ENCODE data around the gene CABCOCO1. TPM values are rescaled to one million over a fixed set of nuclear protein-coding genes. Genes with fewer than 3 reads are reported as not detected.

CABCOCO1 gene
- polyA plus RNA-seq, 1 donor (not counting 4 experiments of a cell fraction or from before 2014, with no cell fraction given), result 0.17 TPM

GRCh38 chr10:61798713-61799112 lies 136.0 kb downstream of the CABCOCO1 start:
- Histone ChIP-seq H3K36me3 (ENCODE audit: control insufficient read depth in 2 of 2, extremely low read depth in 1 of 2, insufficient read depth in 2 of 2, low read length in 2 of 2) (no peaks in the 10 kb centered on the region), H3K27ac (ENCODE audit: control insufficient read depth, insufficient read depth, low read length) (no peak overlapping the region), H3K27me3 (ENCODE audit: control insufficient read depth, extremely low read depth, insufficient read depth, low read length) (no peaks in the 10 kb centered on the region), H3K9ac (ENCODE audit: control insufficient read depth, extremely low read depth, insufficient read depth, low read length) (no peak overlapping the region), H3K4me1 (ENCODE audit: control insufficient read depth, extremely low read depth, insufficient read depth, low read length) (no peaks in the 10 kb centered on the region), H3K79me2 (ENCODE audit: control insufficient read depth, insufficient read depth, low read length) (no peaks in the 10 kb centered on the region), H2AFZ (ENCODE audit: control insufficient read depth, low read length) (no peak overlapping the region), H4K20me1 (ENCODE audit: control insufficient read depth, extremely low read depth, insufficient read depth, low read length) (no peaks in the 10 kb centered on the region), H3K4me3 (ENCODE audit: control insufficient read depth in 2 of 3, extremely low read depth in 1 of 3, insufficient read depth in 2 of 3, low read depth in 1 of 3, low read length in 3 of 3) (no peak overlapping the region), H3K9me1 (ENCODE audit: control insufficient read depth, extremely low read depth, insufficient read depth, low read length) (no peaks in the 10 kb centered on the region), H3K4me2 (ENCODE audit: control insufficient read depth, extremely low read depth, insufficient read depth, low read depth, low read length) (no peak overlapping the region), H3K9me3 (ENCODE audit: control insufficient read depth, low read depth, low read length) (no peaks in the 10 kb centered on the region)
- no peak for FAIRE-seq
- dilution Hi-C loops (cut with MboI; ENCODE audit: extremely low pct_ligation_motif_present, low sequenced_read_pairs), result no loop called here
- DNase-seq (ENCODE audit: low read depth, low spot score), result no peak
- TF ChIP-seq CTCF (optimal IDR thresholded peaks at IDR 0.05 in 1 of 3, IDR thresholded peaks at IDR 0.05 in 1 of 3, conservative IDR thresholded peaks at IDR 0.05 in 1 of 3; ENCODE audit: extremely low read depth in 1 of 3, insufficient read depth in 2 of 3, low read length in 3 of 3) (no peak), EZH2 (IDR thresholded peaks at IDR 0.05; ENCODE audit: low read length) (no peak)

- TF ChIP-seq EZH2 (IDR thresholded peaks at IDR 0.05; ENCODE audit: low read length) (no peak), CTCF (optimal IDR thresholded peaks at IDR 0.05 in 1 of 3, IDR thresholded peaks at IDR 0.05 in 1 of 3, conservative IDR thresholded peaks at IDR 0.05 in 1 of 3; ENCODE audit: extremely low read depth in 1 of 3, insufficient read depth in 2 of 3, low read length in 3 of 3) (no peak)
- no peaks in the 10 kb centered on the region for H3K27me3 ChIP-seq (ENCODE audit: control insufficient read depth, extremely low read depth, insufficient read depth, low read length)
- no peaks in the 10 kb centered on the region for H3K36me3 ChIP-seq (ENCODE audit: control insufficient read depth in 2 of 2, extremely low read depth in 1 of 2, insufficient read depth in 2 of 2, low read length in 2 of 2)
- H3K79me2 ChIP-seq (ENCODE audit: control insufficient read depth, insufficient read depth, low read length), result no peaks in the 10 kb centered on the region
- no peak overlapping the region for H3K9ac ChIP-seq (ENCODE audit: control insufficient read depth, extremely low read depth, insufficient read depth, low read length)
- no peaks in the 10 kb centered on the region for H3K9me3 ChIP-seq (ENCODE audit: control insufficient read depth, low read depth, low read length)
- no peak for FAIRE-seq
- dilution Hi-C loops (cut with MboI; ENCODE audit: extremely low pct_ligation_motif_present, low sequenced_read_pairs), result no loop called here
- no peaks in the 10 kb centered on the region for H4K20me1 ChIP-seq (ENCODE audit: control insufficient read depth, extremely low read depth, insufficient read depth, low read length)
- no peak overlapping the region for H3K4me3 ChIP-seq (ENCODE audit: control insufficient read depth in 2 of 3, extremely low read depth in 1 of 3, insufficient read depth in 2 of 3, low read depth in 1 of 3, low read length in 3 of 3)
- no peak overlapping the region for H3K27ac ChIP-seq (ENCODE audit: control insufficient read depth, insufficient read depth, low read length)
- DNase-seq (ENCODE audit: low read depth, low spot score), result no peak
- no peaks in the 10 kb centered on the region for H3K4me1 ChIP-seq (ENCODE audit: control insufficient read depth, extremely low read depth, insufficient read depth, low read length)
- H3K9me1 ChIP-seq (ENCODE audit: control insufficient read depth, extremely low read depth, insufficient read depth, low read length), result no peaks in the 10 kb centered on the region
- no peak overlapping the region for H3K4me2 ChIP-seq (ENCODE audit: control insufficient read depth, extremely low read depth, insufficient read depth, low read depth, low read length)
- H2AFZ ChIP-seq (ENCODE audit: control insufficient read depth, low read length), result no peak overlapping the region
Observed at GRCh38 chr10:61801484-61801883, 138.8 kb downstream of the CABCOCO1 start.
